DOHH2 (cell line): ENCODE results near the gene ZNF304.

Source experiments
- H3F3A ChIP-seq: fragments of 200-600 bp; sonication (generic), shearing (Covaris generic); 2 replicates; pipeline ENCODE4 v1.6.0; 2016; ENCODE audit warnings: antibody characterized with exemption, mild to moderate bottlenecking; ENCODE audit not compliant: control insufficient read depth, insufficient read depth
- H3K27ac ChIP-seq: fragments of 200-600 bp; sonication (generic); 2 replicates; pipeline ENCODE4 v1.5.1; 2014; ENCODE audit warnings: low read depth, mild to moderate bottlenecking, low read length, moderate library complexity
- H3K27me3 ChIP-seq: fragments of 200-600 bp; sonication (generic); 2 replicates; pipeline ENCODE4 v1.6.1; 2014; ENCODE audit warnings: mild to moderate bottlenecking, low read length, mixed read lengths; ENCODE audit not compliant: control insufficient read depth
- H3K36me3 ChIP-seq: fragments of 200-600 bp; sonication (generic); 2 replicates; pipeline ENCODE4 v1.6.1; 2014; ENCODE audit warnings: mild to moderate bottlenecking, low read length, moderate library complexity, mixed read lengths; ENCODE audit not compliant: control insufficient read depth
- H3K4me1 ChIP-seq: fragments of 200-600 bp; sonication (generic); 2 replicates; pipeline ENCODE4 v1.6.1; 2014; ENCODE audit warnings: mild to moderate bottlenecking, low read length, mixed read lengths; ENCODE audit not compliant: control insufficient read depth
- H3K4me2 ChIP-seq: fragments of 200-600 bp; sonication (generic); 2 replicates; pipeline ENCODE4 v1.6.0; 2014; ENCODE audit warnings: mild to moderate bottlenecking, low read length, moderate library complexity
- H3K4me3 ChIP-seq: fragments of 200-600 bp; sonication (generic); 2 replicates; pipeline ENCODE4 v1.5.1; 2014; ENCODE audit warnings: mild to moderate bottlenecking, low read length, mixed read lengths
- H3K79me2 ChIP-seq: fragments of 200-600 bp; sonication (generic); 2 replicates; pipeline ENCODE4 v1.6.1; 2014; ENCODE audit warnings: mild to moderate bottlenecking, low read length, mixed read lengths; ENCODE audit not compliant: control insufficient read depth
- H3K9me2 ChIP-seq: fragments of 200-600 bp; sonication (generic); replicated peaks from 2 replicates; pipeline ENCODE4 v1.6.1; 2014; ENCODE audit warnings: mild to moderate bottlenecking, low read length, mixed read lengths; ENCODE audit not compliant: control insufficient read depth
- H3K9me3 ChIP-seq: fragments of 200-600 bp; sonication (generic); 2 replicates; pipeline ENCODE4 v1.6.1; 2014; ENCODE audit warnings: antibody characterized with exemption, low read length, mixed read lengths; ENCODE audit not compliant: control insufficient read depth, insufficient read depth
- H4K20me1 ChIP-seq: fragments of 200-600 bp; sonication (generic); 2 replicates; pipeline ENCODE4 v1.6.0; 2014; ENCODE audit warnings: low read depth, mild to moderate bottlenecking, antibody characterized with exemption, low read length, moderate library complexity; ENCODE audit not compliant: control insufficient read depth, insufficient read depth
- CTCF ChIP-seq: fragments of 200-600 bp; sonication (generic); IDR thresholded peaks from one replicate; pipeline ENCODE4 v1.5.1; 2014; ENCODE audit warnings: antibody characterized with exemption, mild to moderate bottlenecking, low read depth, low read length; ENCODE audit not compliant: poor library complexity, severe bottlenecking
- EZH2phosphoT487 ChIP-seq: fragments of 200-600 bp; sonication (generic); IDR thresholded peaks from 2 replicates; pipeline ENCODE4 v1.6.1; 2017; ENCODE audit warnings: borderline replicate concordance, mild to moderate bottlenecking, antibody characterized with exemption, low read length, moderate library complexity, mixed read lengths

Gene ZNF304

DNA sequence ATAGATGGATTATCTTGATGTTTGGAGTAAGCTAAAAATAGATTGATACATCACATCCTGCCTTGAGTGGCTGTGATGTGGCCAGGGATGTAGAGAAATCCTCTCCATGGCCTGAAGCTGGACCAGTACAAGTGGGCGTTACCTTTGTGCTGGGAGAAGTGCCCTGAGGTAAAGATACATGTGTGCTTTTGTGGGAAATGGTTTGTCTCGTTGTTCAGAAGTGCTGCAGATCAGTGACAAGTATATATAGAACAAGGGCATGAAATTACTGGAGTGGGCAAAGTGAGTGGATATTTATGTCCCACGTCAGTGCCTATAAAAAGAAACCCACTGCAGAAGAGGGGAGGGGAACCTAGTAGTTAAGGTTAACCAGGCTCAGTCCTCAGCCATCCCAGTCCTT lies 12.2 kb upstream of the ZNF304 start:
- Histone ChIP-seq H3K4me1 (no peaks in the 10 kb centered on the region), H3K9me3 (peaks cover 10% of the 10 kb centered on the region; the same call in 1 of the 2 replicates), H3F3A (no peaks in the 10 kb centered on the region), H3K4me3 (no peak overlapping the region), H4K20me1 (no peaks in the 10 kb centered on the region), H3K27ac (no peak overlapping the region), H3K36me3 (no peaks in the 10 kb centered on the region), H3K4me2 (no peak overlapping the region), H3K9me2 (no peaks in the 10 kb centered on the region), H3K79me2 (no peaks in the 10 kb centered on the region), H3K27me3 (no peaks in the 10 kb centered on the region)
- no peak for TF ChIP-seq EZH2phosphoT487
- no peak for TF ChIP-seq CTCF

DNA sequence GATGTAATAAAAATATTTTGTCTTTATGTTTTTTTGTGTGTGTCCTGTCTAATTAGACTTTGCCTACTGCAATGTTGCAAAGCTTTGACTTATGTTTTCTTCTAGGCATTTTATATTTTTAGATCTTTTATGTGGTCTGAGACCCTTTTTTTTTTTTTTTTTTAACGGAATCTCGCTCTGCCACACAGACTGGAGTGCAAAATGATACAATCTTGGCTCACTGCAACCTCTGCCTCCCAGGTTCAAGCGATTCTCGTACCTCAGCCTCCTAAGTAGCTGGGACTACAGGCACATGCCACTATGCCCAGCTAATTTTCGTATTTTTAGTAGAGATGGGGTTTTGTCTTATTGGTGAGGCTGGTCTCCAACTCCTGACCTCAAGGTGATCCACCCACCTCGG lies 8.5 kb upstream of the ZNF304 start:
- Histone ChIP-seq H3K9me3 (peaks cover 4% of the 10 kb centered on the region; the same call in 1 of the 2 replicates), H3K9me2 (no peaks in the 10 kb centered on the region), H3K4me2 (no peak overlapping the region), H3K4me3 (no peak overlapping the region), H4K20me1 (no peaks in the 10 kb centered on the region), H3K27ac (no peak overlapping the region), H3K27me3 (no peaks in the 10 kb centered on the region), H3F3A (no peaks in the 10 kb centered on the region), H3K79me2 (no peaks in the 10 kb centered on the region), H3K4me1 (no peaks in the 10 kb centered on the region), H3K36me3 (no peaks in the 10 kb centered on the region)
- no peak for TF ChIP-seq CTCF
- TF ChIP-seq EZH2phosphoT487 = no peak

GRCh38 chr19:57348136-57348535 lies 2.9 kb upstream of the ZNF304 start:
- peaks cover 27% of the 10 kb centered on the region for H3K9me3 ChIP-seq
- TF ChIP-seq CTCF = no peak
- TF ChIP-seq EZH2phosphoT487 = no peak
- H3K36me3 ChIP-seq = no peaks in the 10 kb centered on the region
- no peaks in the 10 kb centered on the region for H3K79me2 ChIP-seq
- no peaks in the 10 kb centered on the region for H3K27me3 ChIP-seq
- no peak overlapping the region for H3K4me2 ChIP-seq
- no peaks in the 10 kb centered on the region for H3F3A ChIP-seq
- no peaks in the 10 kb centered on the region for H3K9me2 ChIP-seq
- H4K20me1 ChIP-seq = no peaks in the 10 kb centered on the region
- peaks cover 4% of the 10 kb centered on the region; the same call in 1 of the 2 replicates for H3K4me1 ChIP-seq
- no peak overlapping the region for H3K27ac ChIP-seq
- no peak overlapping the region for H3K4me3 ChIP-seq
